WTC11 (cell line): ENCODE data around the gene ANKRD33B. TPM values are rescaled to one million over a fixed set of nuclear protein-coding genes. Genes with fewer than 3 reads are reported as not detected.

Experiments used
- ATAC-seq: fragments of 200-7000 bp; cut with Tn5 transposase; 2 replicates; pipeline ENCODE4 v1.10.0; 2021; ENCODE audit warnings: mild to moderate bottlenecking, moderate library complexity
- CTCF ChIA-PET: fragments of 300-600 bp; sonication (Branson Sonifier 250); formaldehyde crosslinking; loops from one replicate; lab custom pipeline; 2021; ENCODE audit warnings: antibody characterized with exemption; lab: Charles Lee
- POLR2A ChIA-PET: fragments of 350-600 bp; sonication (Branson Sonifier 250); formaldehyde crosslinking; loops from one replicate; lab custom pipeline; 2021; ENCODE audit warnings: antibody characterized with exemption; lab: Charles Lee
- DNase-seq: peaks from one replicate; pipeline ENCODE4 v3.0.0; 2021; ENCODE audit warnings: low spot score
- H3K27ac Mint-ChIP-seq: 2 replicates; pipeline ENCODE4 v1.8.0; 2021; ENCODE audit warnings: mixed read lengths
- H3K27me3 Mint-ChIP-seq: 2 replicates; pipeline ENCODE4 v1.8.0; 2021; ENCODE audit warnings: low read depth, mild to moderate bottlenecking, moderate library complexity, mixed read lengths
- H3K36me3 Mint-ChIP-seq: 2 replicates; pipeline ENCODE4 v1.8.0; 2021; ENCODE audit warnings: mixed read lengths
- H3K4me1 Mint-ChIP-seq: 2 replicates; pipeline ENCODE4 v1.8.0; 2022; ENCODE audit warnings: mixed read lengths
- H3K4me3 Mint-ChIP-seq: 2 replicates; pipeline ENCODE4 v1.8.0; 2021; ENCODE audit warnings: mild to moderate bottlenecking, moderate library complexity, mixed read lengths
- H3K9me3 Mint-ChIP-seq: 2 replicates; pipeline ENCODE4 v1.8.0; 2021; ENCODE audit warnings: mixed read lengths
- ATF1 ChIP-seq: sonication (generic); formaldehyde crosslinking; IDR thresholded peaks from 2 replicates; pipeline ENCODE4 v1.8.1; 2023; ENCODE audit warnings: mild to moderate bottlenecking, moderate library complexity, missing genetic modification reagents
- ATF6 ChIP-seq: sonication (generic); formaldehyde crosslinking; IDR thresholded peaks from 2 replicates; pipeline ENCODE4 v1.8.1; 2023; ENCODE audit warnings: mild to moderate bottlenecking, missing genetic modification reagents
- FOXK1 ChIP-seq: sonication (generic); formaldehyde crosslinking; IDR thresholded peaks from 2 replicates; pipeline ENCODE4 v1.8.0; 2022; ENCODE audit warnings: mild to moderate bottlenecking, moderate library complexity, missing genetic modification reagents
- HMGXB4 ChIP-seq: sonication (generic); formaldehyde crosslinking; IDR thresholded peaks from 2 replicates; pipeline ENCODE4 v1.8.1; 2023; ENCODE audit warnings: mild to moderate bottlenecking, moderate library complexity, missing genetic modification reagents
- PRRX2 ChIP-seq: fragments of 250-450 bp; sonication (Bioruptor Pico); IDR thresholded peaks from 2 replicates; pipeline ENCODE4 v1.8.0; 2021; ENCODE audit warnings: mild to moderate bottlenecking
- USF2 ChIP-seq: sonication (generic); formaldehyde crosslinking; IDR thresholded peaks from 2 replicates; pipeline ENCODE4 v1.8.1; 2023; ENCODE audit warnings: mild to moderate bottlenecking, missing genetic modification reagents, moderate library complexity
- ZBTB21 ChIP-seq: sonication (generic); formaldehyde crosslinking; IDR thresholded peaks from 2 replicates; pipeline ENCODE4 v1.8.1; 2023; ENCODE audit warnings: mild to moderate bottlenecking, missing genetic modification reagents, borderline replicate concordance
- ZNF232 ChIP-seq: sonication (generic); formaldehyde crosslinking; IDR thresholded peaks from 2 replicates; pipeline ENCODE4 v1.8.0; 2022; ENCODE audit warnings: mild to moderate bottlenecking, missing genetic modification reagents
- ZNF396 ChIP-seq: fragments of 250-450 bp; sonication (Bioruptor Pico); IDR thresholded peaks from 2 replicates; pipeline ENCODE4 v1.8.0; 2021; ENCODE audit warnings: mild to moderate bottlenecking, moderate library complexity, borderline replicate concordance
- total RNA-seq: library from RNA; stranded (reverse); gene quantifications from 3 replicates; pipeline ENCODE4 v1.2.3, GENCODE V29; 2021
- TF ChIP-seq, protein P1 (sequence below): fragments of 250-450 bp; sonication (Bioruptor Pico); IDR thresholded peaks from 2 replicates; pipeline ENCODE4 v2.1.2; 2022; ENCODE audit warnings: mild to moderate bottlenecking, moderate library complexity
- TF ChIP-seq, protein P2 (sequence below): fragments of 250-450 bp; sonication (Bioruptor Pico); IDR thresholded peaks from 2 replicates; pipeline ENCODE4 v1.9.0; 2021; ENCODE audit warnings: mild to moderate bottlenecking, borderline replicate concordance
- TF ChIP-seq, protein P3 (sequence below): sonication (generic); formaldehyde crosslinking; IDR thresholded peaks from 2 replicates; pipeline ENCODE4 v1.8.0; 2022; ENCODE audit warnings: mild to moderate bottlenecking, missing genetic modification reagents

The ANKRD33B gene
- total RNA-seq, 1 experiment from 2014 or later, result 9.2 TPM

DNA sequence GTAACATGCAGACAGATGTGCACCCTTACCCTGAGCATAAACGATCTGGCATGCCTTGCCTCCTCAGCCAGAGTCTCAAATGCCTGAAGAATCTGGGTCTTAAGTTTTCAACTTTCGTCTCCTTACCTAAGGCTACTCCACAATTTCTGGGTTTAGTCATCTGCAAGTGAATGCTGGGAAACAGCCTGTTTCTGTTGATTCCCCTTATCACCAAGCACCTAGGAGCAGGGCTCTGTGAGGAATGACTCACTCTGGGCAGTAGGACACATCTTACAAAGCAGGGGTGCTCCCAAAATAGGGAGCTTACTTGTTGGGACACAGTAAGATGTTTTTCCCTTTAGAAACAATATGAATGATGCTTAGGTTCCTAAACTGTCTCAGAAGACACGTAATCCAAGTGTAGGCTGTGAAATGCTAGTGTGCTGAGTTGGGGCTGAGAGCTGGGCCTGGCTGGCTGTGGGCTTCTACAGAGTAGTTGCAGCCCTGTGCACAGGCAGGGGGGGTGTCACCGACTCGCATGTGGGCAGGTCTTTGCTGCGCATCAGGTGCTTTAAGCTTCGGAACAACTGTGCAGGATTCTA lies 139.1 kb downstream of the ANKRD33B start:
- peaks cover 50% of the 10 kb centered on the region for H3K4me1 Mint-ChIP-seq
- ATAC-seq (no peak), DNase-seq (no peak)
- POLR2A ChIA-PET, result no interaction called here
- H3K9me3 Mint-ChIP-seq, result no peaks in the 10 kb centered on the region
- H3K27me3 Mint-ChIP-seq, result no peaks in the 10 kb centered on the region
- H3K4me3 Mint-ChIP-seq, result no peak overlapping the region
- H3K36me3 Mint-ChIP-seq, result no peaks in the 10 kb centered on the region
- no peak for TF ChIP-seq ZNF396 (CRISPR knock-in tag)
- TF ChIP-seq HMGXB4 (CRISPR knock-in tag), result no peak
- CTCF ChIA-PET, result interaction anchor here (0.9 to 2.5 kb wide), 5 partner anchors 13 to 407 kb away, joined by 3 to 8 read pairs (median 4); partner anchors contain the start of gene ROPN1L
- peak overlapping the region; percentile 21; the same call in 1 of the 2 replicates for H3K27ac Mint-ChIP-seq

- ATAC-seq (no peak), DNase-seq (no peak)
- POLR2A ChIA-PET, result no interaction called here
- Mint-ChIP-seq H3K9me3 (no peaks in the 10 kb centered on the region), H3K36me3 (no peaks in the 10 kb centered on the region), H3K4me1 (peaks cover 50% of the 10 kb centered on the region), H3K4me3 (no peak overlapping the region), H3K27ac (no peak overlapping the region), H3K27me3 (no peaks in the 10 kb centered on the region)
- CTCF ChIA-PET, result interaction anchor here (0.9 kb wide), 1 partner anchor 72 kb away, joined by 4 read pairs; no protein-coding TSS in a partner anchor
- TF ChIP-seq, protein P1, sequence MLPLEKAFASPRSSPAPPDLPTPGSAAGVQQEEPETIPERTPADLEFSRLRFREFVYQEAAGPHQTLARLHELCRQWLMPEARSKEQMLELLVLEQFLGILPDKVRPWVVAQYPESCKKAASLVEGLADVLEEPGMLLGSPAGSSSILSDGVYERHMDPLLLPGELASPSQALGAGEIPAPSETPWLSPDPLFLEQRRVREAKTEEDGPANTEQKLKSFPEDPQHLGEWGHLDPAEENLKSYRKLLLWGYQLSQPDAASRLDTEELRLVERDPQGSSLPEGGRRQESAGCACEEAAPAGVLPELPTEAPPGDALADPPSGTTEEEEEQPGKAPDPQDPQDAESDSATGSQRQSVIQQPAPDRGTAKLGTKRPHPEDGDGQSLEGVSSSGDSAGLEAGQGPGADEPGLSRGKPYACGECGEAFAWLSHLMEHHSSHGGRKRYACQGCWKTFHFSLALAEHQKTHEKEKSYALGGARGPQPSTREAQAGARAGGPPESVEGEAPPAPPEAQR (CRISPR knock-in tag), result no peak
- TF ChIP-seq, protein P2, sequence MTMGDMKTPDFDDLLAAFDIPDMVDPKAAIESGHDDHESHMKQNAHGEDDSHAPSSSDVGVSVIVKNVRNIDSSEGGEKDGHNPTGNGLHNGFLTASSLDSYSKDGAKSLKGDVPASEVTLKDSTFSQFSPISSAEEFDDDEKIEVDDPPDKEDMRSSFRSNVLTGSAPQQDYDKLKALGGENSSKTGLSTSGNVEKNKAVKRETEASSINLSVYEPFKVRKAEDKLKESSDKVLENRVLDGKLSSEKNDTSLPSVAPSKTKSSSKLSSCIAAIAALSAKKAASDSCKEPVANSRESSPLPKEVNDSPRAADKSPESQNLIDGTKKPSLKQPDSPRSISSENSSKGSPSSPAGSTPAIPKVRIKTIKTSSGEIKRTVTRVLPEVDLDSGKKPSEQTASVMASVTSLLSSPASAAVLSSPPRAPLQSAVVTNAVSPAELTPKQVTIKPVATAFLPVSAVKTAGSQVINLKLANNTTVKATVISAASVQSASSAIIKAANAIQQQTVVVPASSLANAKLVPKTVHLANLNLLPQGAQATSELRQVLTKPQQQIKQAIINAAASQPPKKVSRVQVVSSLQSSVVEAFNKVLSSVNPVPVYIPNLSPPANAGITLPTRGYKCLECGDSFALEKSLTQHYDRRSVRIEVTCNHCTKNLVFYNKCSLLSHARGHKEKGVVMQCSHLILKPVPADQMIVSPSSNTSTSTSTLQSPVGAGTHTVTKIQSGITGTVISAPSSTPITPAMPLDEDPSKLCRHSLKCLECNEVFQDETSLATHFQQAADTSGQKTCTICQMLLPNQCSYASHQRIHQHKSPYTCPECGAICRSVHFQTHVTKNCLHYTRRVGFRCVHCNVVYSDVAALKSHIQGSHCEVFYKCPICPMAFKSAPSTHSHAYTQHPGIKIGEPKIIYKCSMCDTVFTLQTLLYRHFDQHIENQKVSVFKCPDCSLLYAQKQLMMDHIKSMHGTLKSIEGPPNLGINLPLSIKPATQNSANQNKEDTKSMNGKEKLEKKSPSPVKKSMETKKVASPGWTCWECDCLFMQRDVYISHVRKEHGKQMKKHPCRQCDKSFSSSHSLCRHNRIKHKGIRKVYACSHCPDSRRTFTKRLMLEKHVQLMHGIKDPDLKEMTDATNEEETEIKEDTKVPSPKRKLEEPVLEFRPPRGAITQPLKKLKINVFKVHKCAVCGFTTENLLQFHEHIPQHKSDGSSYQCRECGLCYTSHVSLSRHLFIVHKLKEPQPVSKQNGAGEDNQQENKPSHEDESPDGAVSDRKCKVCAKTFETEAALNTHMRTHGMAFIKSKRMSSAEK (CRISPR knock-in tag), result no peak
- no peak for TF ChIP-seq ATF1
- TF ChIP-seq ZNF232 (CRISPR knock-in tag), result no peak
- TF ChIP-seq FOXK1 (CRISPR knock-in tag), result no peak
These were observed 139.8 kb downstream of the ANKRD33B start for GRCh38 chr5:10703676-10704075.

GRCh38 chr5:10704949-10705621 lies 141.2 kb downstream of the ANKRD33B start:
- Mint-ChIP-seq H3K36me3 (no peaks in the 10 kb centered on the region), H3K4me3 (no peak overlapping the region), H3K9me3 (no peaks in the 10 kb centered on the region), H3K4me1 (peaks cover 51% of the 10 kb centered on the region), H3K27me3 (no peaks in the 10 kb centered on the region), H3K27ac (peak overlapping the region; percentile 61; the same call in 1 of the 2 replicates)
- TF ChIP-seq USF2, result no peak
- no peak for TF ChIP-seq ZBTB21
- no peak for TF ChIP-seq ATF6 (CRISPR knock-in tag)
- TF ChIP-seq, protein P3, sequence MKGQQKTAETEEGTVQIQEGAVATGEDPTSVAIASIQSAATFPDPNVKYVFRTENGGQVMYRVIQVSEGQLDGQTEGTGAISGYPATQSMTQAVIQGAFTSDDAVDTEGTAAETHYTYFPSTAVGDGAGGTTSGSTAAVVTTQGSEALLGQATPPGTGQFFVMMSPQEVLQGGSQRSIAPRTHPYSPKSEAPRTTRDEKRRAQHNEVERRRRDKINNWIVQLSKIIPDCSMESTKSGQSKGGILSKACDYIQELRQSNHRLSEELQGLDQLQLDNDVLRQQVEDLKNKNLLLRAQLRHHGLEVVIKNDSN (CRISPR knock-in tag), result no peak
- no peak for TF ChIP-seq PRRX2 (CRISPR knock-in tag)
- ATAC-seq (no peak), DNase-seq (no peak)
- POLR2A ChIA-PET, result no interaction called here
- CTCF ChIA-PET, result interaction anchor here (1.7 kb wide), 1 partner anchor 16 kb away, joined by 4 read pairs; no protein-coding TSS in a partner anchor
